HG02973 (cell line): ENCODE measurements around the gene LAD1.

Experiments
- ATAC-seq: cut with Tn5 transposase; IDR thresholded peaks from one replicate; pipeline ENCODE4 v1.9.1; 2021; ENCODE audit warnings: moderate library complexity; ENCODE audit not compliant: unreplicated experiment

The LAD1 gene

DNA sequence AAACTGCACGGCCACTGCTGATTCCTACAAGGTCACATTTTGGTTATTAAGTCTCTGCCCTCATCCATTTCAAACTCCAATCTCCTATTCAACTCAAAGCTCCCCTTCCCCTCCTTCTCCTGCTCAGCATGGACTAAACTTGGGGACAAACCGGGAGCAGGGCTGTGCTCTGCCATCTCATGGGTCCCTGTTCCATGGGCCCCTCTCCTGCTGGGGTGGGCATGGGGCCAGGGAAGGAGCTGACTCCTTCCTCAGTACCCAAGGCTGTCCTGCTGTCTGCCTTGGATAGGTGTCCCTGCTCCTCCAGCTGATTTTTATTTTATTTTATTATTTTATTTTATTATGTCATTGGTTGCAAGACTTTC lies 48.8 kb downstream of the LAD1 start:
- ATAC-seq = no peak

DNA sequence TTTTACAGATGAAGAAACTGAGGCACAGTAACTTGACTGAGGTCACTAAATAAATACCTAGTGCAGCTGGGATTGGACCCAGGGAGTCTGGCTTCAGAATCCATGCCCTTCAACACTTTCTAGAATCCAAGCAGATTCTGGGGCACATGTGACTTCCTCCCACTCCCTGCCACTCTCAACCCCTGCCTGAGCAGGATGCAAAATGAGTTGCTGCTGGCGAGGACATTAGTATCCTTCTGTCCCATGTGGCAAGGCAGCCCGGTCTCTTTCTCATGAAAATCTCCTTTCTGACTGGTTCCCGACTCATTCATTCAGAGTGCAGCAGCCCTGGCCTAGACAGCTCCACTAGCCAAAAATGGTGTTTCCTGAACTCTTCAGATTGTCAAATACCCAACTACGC lies 50.0 kb downstream of the LAD1 start:
- ATAC-seq = no peak

DNA sequence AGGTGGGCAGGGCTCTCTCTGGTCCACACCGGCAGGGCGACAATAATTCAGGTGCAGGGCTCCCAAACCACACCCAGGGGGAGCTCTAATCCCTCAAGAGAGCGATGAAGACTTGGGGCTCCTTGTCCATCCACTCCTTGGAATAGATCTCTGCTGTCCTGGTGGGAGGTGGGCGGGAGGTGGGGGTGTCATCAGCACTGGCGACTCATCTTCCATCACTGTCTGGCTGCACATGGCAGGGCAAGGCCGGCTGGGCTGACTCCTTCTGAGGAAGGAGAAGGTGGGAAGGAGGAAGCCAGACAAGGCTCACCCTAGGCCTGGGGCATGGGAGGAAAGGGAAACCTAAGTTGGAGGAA lies 50.9 kb downstream of the LAD1 start:
- ATAC-seq = no peak

DNA sequence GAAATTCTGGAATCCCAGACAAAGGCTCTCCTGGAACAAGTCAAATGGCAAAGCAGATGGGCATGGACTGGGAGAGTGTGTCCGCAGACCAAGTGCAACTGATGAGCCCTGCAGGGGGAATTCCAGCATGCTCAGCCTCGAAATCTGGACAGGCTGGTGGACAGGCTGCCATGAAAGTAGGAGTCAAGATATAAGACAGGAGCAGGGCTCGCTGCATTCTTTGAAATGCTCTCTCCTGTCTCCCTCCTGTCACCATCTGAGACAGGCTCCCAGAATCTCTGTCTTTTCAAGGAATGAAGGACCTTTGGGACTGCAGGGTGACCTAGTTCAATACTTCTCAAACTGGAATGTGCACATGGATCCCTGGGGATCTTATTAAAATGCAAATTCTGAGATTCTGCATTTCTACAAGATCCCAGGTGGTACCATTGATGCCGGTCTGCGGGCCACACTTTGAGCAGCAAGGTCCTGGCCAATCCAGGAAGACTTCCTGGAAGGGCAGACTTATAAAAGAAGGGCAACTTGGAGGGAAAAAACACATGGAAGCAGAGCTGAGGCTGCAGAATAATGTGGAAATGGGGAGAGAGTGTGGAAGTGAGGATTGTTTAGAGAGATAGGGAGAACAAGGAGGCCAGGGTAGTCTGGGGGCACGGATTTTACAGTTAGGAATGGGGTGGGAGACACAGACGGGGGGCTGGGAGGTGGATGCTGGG lies 51.5 kb downstream of the LAD1 start:
- ATAC-seq = no peak

DNA sequence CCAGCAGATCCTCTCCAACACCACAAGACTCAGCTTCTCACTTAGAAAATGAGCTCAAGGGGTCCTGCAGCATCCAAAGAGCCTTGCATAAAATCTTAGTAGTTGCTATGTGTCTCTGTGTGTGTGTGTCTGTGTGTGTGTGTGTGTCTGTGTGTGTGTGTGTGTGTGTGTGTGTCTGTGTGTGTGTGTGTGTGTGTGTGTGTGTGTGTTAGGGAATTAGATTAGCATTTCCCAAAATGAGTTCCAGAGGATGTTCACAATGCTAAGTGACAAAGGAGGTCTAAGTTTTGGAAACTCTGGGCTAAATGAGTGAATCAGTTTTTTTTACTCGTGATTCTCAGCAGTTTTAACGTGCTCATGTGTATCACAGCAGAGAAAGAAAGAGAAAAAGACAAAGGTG lies 52.1 kb downstream of the LAD1 start:
- no peak for ATAC-seq

DNA sequence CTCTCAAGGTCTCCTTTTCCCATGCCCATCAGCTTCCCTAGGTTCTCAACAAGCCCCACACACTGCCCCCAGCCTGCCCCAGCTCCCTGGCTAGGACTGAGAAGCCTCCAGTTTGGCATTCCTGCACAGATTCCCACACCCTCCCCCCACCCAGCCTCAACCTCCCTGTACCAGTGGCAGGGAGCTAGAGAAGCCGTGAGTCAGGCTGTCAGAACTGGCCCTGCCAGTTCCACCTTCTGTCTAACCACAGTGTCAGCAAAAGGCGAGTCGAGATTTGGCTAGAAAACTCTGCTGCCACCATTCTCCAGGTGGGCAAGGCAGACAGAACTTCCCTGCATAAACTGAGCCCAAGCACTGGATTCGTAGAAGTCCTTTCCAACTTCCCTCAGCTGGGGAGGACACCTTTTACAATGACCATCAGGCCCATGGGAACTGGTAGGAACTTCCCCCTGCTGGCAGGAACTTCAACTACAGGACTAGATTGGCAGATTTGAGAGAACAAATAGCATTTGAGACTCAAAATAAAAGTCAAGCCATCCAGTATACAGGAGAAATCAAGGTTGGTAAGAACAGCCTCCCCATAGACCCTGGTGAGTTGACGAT lies 52.7 kb downstream of the LAD1 start:
- ATAC-seq = no peak

DNA sequence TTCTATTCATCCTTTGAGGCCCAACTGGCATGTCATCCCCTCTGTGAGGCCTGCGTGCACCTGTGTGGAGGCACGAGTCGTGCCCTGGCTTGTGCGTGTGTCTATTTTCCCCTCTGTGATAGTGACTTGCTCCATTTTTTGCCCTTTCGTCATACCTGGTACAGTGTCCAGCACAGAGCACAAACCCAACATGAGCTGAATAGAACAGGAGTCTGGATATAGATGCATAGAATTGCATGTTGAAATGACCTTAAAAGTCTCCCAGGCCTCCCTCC lies 54.1 kb downstream of the LAD1 start:
- no peak for ATAC-seq

DNA sequence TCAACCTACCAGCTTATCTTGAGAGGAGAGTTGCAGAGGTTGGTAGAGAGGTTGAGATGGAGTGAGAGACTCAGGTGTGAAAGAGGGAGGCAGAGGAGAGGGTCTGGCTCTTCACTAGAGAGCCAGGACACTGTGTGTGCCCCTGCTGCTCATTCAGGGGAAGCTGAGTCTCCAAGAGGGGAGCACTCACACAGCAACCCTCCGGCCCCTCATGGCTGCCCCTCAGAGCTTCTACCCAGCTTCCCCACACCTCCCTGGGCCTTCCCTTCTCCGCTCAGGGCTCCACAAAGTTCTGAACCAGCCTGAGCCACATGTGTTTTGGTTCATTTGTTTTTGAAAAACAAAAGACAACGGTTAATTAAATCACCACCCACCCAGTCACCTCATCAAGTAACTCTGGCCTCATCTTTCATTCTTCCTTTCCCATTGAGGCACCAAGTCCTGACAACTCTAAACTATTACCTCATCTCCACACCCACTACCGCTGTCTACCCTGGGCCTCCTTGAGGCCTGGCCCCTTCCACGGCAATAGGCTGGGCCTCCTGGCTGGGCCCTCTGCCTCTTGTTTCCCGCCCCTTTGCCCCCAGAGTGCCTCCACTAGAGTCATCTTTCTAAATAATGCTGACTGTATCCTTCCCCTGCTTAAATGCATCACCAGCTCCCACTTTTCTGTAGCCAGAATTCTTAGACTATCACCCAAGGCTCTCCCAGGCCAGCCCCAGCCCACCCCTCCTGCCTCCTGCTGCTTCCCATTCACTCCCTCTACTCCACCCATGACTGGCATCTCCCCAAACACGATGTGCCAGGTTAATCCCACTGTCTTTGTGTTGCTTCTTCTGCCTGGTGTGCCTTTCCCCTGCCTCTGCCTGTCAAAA lies 54.7 kb downstream of the LAD1 start:
- ATAC-seq = no peak

DNA sequence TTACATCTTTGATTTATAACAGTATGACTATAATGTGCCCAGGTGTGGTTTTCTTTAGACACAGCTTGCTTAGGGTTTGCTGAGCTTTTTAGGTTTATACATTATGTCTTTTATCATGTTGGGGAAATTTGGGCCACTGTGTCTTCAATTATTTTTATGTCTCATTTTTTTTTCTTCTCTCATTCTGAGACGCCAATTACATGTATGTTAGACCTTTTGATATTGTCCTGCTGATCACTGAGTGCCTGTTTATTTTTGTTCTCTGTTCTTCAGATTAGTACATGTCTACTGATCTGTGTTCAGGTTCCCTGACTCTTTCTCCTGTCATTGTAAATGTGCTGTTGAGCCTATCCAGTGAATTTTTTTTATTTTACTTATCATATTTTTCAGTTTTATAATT lies 57.7 kb downstream of the LAD1 start:
- ATAC-seq = no peak

DNA sequence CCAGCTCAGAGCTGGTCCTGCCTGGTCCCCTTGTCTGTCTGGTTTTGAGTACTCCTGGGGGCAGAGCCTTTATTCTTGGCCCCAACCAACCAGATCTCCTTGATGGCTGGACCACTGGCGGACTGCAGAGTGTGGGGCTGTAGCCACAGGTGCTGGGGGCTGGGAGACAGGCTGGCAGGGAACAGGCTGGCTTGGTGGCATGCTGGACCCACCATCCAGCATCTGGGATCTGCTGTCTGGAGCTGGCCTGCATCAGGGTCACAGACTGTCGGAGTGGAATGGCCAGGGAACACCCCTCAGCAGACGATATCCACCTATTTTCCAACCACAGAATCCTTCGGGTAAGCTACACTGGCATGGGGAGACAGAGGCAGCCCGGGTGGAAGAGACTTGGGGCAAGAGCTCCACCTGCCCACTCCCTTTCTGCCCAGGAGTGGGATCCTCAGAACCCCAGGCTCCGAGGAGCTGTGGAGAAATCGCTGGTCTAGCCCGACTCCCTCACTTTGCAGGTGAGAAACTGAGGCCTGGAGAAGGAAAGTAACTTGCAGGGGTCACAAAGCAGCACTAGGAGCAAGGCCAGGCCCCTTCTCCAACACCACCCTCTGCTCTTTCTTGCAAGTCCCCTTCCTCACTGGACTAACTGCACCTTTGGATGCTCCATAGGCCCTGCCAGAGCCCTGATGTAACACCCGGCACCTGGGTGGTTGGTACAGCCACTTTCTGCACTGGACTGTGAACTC lies 62.2 kb downstream of the LAD1 start:
- ATAC-seq = no peak

DNA sequence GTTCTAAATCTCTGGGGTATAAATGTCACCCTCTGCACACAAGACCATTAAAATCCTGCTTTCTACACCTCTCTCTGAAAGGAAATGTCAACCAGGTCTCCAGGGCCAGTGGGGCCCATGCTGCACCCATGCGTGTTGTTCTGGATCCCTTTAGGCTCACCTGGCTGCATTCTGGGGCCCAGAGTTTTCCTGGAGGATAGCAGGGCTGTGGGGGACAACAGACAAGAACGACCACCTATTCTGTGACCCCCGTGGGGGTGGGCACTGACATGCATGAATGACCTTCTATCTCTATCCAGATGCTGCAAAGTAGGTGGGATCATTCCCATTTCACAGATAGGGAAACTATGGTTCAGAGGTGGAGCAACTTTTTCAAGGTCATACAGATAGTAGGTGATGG lies 63.2 kb downstream of the LAD1 start:
- no peak for ATAC-seq

DNA sequence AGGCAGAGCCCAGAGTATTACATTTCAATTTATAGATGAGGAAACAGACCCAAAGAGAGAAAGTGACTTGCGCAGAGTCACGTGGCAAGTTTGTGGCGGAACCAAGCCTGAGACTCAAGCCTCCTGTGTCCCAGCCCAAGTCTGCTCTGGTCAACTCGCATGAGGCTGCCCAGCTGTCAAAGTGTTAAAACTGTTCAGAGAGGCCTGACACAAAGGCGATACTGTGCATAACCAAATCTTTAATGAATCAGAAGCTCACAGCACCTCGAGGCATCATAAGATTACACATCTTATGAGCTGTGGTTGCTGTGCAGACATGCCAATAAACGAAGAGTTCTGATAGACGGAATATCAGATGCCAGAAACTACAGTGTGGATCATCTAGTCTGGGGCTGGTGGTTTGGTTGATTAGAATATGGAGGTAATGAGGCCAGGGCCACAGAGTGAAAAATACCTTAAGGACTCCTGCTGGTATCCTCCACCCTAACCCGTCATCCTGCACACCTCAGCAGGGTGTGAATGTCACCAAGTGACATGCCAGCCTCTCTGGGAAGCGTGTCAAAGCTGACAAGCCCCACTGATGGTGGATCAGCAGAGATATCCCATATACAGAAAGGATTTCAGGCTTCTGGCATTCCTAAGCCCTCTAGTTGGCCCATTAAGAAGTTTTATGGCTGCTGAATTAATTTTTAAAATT lies 63.8 kb downstream of the LAD1 start:
- no peak for ATAC-seq

DNA sequence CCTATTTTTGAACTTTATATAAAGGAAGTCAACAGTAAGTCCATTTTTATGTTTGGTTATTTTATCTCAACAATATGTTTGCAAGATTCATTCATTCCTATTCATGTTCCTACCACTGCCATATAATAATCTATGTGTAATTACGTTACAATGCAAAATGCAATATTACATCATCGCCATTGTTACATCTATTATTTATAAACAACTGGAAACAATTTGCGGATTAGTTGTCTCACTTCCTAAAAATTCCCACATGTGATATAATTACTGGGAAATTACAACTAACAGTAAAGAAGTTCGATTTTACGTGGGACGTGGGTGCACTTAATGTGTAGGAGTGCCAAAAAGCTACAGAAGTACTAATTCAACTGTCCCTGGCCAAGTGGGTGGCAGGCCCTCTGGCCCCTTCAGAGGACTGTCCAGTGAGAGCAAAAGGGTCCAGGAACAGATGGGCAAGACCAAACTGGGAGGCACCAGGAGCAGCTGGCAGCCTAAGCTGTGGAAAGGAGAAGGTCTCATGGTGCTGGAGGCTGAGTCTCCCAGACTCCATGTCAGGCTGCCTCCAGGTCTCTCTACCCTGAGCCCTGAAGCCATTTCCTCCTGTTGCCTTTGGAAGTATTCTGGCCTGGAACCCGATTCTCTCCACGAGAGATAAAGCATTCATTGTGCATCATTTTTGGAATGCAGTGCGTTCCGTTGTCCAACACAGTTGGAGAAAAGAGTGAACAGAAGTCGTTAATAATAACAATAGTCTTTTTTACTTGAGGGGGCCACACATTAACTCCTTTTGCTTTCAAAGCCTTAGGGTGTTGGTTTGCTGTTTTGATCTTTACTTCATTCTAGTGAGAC lies 64.6 kb downstream of the LAD1 start:
- no peak for ATAC-seq

DNA sequence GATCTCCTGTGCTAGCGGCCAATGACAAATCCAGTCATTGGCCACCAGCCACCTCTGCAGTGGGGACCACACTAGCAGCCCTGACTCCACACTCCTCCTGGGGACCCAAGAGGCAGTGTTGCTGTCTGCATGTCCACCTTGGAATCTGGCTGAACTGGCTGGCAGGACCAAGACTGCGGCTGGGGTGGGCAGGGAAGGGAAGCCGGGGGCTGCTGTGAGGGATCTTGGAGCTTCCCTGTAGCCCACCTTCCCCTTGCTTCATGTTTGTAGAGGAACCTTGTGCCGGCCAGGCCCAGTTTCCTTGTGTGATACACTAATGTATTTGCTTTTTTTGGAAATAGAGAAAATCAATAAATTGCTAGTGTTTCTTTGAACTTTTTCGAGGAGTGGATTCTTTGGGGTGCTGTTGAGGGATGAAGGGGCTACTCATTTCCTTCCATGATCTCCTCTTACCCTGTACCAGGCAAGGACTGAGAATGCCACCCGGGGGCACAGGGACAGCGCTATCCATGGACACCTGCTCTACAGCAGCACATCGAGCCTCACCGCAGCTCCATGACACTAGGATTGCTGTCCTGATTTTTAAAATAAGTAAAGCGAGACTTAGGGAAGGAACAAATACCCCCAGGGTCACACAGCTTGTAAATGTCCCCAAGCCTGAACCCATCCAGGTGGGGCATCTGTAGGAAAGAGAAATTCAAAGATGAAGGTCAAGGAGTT lies 66.3 kb downstream of the LAD1 start:
- no peak for ATAC-seq

DNA sequence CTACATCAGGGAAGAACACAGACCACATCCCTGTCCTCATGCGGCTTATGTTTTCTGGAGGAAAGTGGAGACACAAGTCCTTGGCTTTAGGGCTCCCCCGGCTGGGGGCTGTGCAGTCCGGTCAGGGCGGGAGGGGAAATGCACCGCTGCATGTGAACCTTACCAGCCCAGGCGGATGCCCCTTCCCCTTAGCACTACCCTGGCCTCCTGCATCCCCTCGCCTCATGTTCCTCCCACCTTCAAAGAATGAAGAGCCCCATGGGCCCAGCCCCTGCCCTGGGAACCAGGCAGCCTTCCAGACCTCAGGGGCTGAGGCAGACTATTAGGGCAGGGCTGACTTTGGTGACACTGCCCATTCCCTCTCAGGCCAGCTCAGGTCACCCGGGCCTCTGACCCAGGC lies 67.1 kb downstream of the LAD1 start:
- ATAC-seq = no peak

DNA sequence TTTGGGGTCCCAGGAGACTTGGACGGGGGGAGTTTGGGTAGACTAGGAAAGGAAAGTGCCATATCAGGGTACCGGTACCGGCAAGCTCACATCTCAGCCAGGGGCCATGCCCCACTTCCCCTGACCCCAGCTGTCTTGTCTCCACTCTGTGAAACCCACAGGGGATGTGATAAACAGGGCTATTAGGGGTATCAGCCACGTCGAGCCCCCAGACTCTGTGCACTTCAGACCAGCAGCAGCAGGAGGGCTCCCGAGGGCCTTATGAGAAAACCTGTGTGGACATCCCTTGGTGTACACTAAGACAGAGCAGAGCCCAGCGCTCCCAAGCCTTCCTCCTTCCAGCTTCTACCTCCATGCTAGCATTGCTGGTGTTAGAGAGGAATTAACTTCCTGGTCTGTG lies 68.0 kb downstream of the LAD1 start:
- ATAC-seq = no peak
